CD4-positive, CD25-positive, alpha-beta regulatory T cell (primary cell): Measurements from ENCODE around the gene AARSD1. TPM values are rescaled to one million over a fixed set of nuclear protein-coding genes. Genes with fewer than 3 reads are reported as not detected.
"Not testable (repeated sequence)": the region's sequence is repeated elsewhere in the genome, so short reads cannot be mapped to it uniquely, and the experiment has no call there.

Experiments
- ATAC-seq, 2 donors: fragments of 150-1000 bp; cut with Tn5 transposase; one replicate each; pipeline ENCODE4 v1.10.0; 2021; ENCODE audit warnings: low read depth in 2 of 2, moderate number of reproducible peaks in 2 of 2, moderate library complexity in 1 of 2
- DNase-seq, 3 donors: peaks; one replicate each; pipeline versions ENCODE4 v3.0.0 to v3.0.0-alpha.2; 2012 to 2022; ENCODE audit warnings: mixed read lengths in 1 of 3
- H3K27ac ChIP-seq: one replicate; pipeline ENCODE4 v1.7.0; 2013; ENCODE audit warnings: mild to moderate bottlenecking, low read length; ENCODE audit not compliant: insufficient read depth, poor library complexity, severe bottlenecking
- H3K27me3 ChIP-seq: one replicate; pipeline ENCODE4 v1.7.0; 2013; ENCODE audit warnings: low read length; ENCODE audit not compliant: control insufficient read depth, insufficient read depth
- H3K36me3 ChIP-seq: one replicate; pipeline ENCODE4 v1.7.0; 2013; ENCODE audit warnings: mild to moderate bottlenecking, low read length, moderate library complexity; ENCODE audit not compliant: control insufficient read depth, insufficient read depth
- H3K4me1 ChIP-seq: 2 replicates; pipeline ENCODE4 v1.7.0; 2013; ENCODE audit warnings: mild to moderate bottlenecking, low read length; ENCODE audit not compliant: insufficient read depth, control insufficient read depth, poor library complexity, severe bottlenecking
- H3K4me3 ChIP-seq: one replicate; pipeline ENCODE4 v1.7.0; 2013; ENCODE audit warnings: low read depth, mild to moderate bottlenecking, low read length, moderate library complexity
- H3K9me3 ChIP-seq, 2 experiments: 1 replicate in 1 of 2; 2 replicates in 1 of 2; pipeline ENCODE4 v1.7.0; 2013; ENCODE audit warnings: low read length in 2 of 2, mild to moderate bottlenecking in 1 of 2, moderate library complexity in 1 of 2; ENCODE audit not compliant: control insufficient read depth in 2 of 2
- H3K27ac Mint-ChIP-seq, 3 donors: one replicate each; pipeline ENCODE4 v1.8.0; 2020 to 2022; ENCODE audit warnings: mild to moderate bottlenecking in 3 of 3, mixed read lengths in 3 of 3, moderate library complexity in 2 of 3
- H3K27me3 Mint-ChIP-seq: one replicate; pipeline ENCODE4 v1.8.0; 2022; ENCODE audit warnings: mild to moderate bottlenecking, mixed read lengths
- H3K36me3 Mint-ChIP-seq: one replicate; pipeline ENCODE4 v1.8.0; 2020; ENCODE audit warnings: mixed read lengths
- H3K4me1 Mint-ChIP-seq, 4 donors: one replicate each; pipeline ENCODE4 v1.8.0; 2020 to 2022; ENCODE audit warnings: mixed read lengths in 4 of 4, mild to moderate bottlenecking in 1 of 4
- H3K4me3 Mint-ChIP-seq, 4 donors: one replicate each; pipeline ENCODE4 v1.8.0; 2020 to 2022; ENCODE audit warnings: mild to moderate bottlenecking in 4 of 4, mixed read lengths in 4 of 4, moderate library complexity in 3 of 4
- H3K9me3 Mint-ChIP-seq, 7 donors: one replicate each; pipeline ENCODE4 v1.8.0; 2020 to 2022; ENCODE audit warnings: mixed read lengths in 7 of 7, mild to moderate bottlenecking in 3 of 7, moderate library complexity in 2 of 7
- polyA plus RNA-seq, 4 donors: library from polyadenylated mRNA; unstranded; fragments of 300-500 nt; fragmentation: Illumina TruSeq; gene quantifications; one replicate each; pipeline ENCODE4 v1.2.3, GENCODE V29; 2021
- total RNA-seq: library from RNA; stranded (reverse); gene quantifications from one replicate; pipeline ENCODE4 v1.2.3, GENCODE V29; 2022

Gene AARSD1
- total and polyA plus RNA-seq, 5 donors from 2014 or later: 23.2 to 48.5 (median 29.4) TPM

DNA sequence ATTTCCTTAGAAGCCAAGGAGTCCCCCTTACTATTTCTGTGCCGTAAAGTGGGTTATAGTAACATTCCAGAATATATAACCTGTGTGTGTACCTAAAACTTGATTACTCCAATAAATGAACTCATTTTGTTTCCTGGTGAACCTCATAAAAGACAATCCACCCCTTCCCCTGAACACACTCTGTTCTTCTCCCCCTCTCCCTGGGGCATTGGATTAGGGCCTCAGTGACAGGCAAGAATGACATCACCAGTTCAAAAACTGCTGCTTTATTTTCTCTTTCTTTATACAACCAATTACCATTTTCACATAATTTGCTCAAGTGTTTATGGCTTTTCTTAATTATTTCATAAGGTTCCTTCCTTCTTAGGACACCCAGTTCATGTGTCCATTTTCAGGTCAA is 17.4 kb downstream of the AARSD1 start:
- peaks cover 15% of the 10 kb centered on the region for H3K36me3 ChIP-seq
- no peak for ATAC-seq
- no peak overlapping the region for H3K27ac ChIP-seq

DNA sequence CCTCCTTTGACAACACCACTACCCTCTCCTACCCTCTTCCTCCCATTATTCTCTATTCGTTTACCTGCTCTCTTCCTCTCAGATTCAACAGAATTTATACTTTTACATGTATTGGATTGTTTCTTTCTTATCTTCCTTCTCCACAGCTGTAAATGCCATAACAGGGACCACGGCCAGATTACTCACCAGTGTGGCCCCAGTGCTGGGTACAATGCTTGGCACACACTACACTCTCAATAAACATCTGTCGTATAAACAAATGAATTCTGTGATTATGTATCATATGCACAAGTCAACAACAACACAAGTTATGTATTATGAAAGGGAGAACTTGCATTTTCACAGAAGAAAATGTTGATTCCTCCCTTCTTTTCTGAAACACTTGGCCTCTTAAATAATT is 20.0 kb downstream of the AARSD1 start:
- Mint-ChIP-seq H3K9me3 (no peaks in the 10 kb centered on the region), H3K27me3 (peaks cover 5% of the 10 kb centered on the region), H3K36me3 (peaks cover 9% of the 10 kb centered on the region), H3K4me3 (no peak overlapping the region), H3K4me1 (peaks cover 0 to 4% (median 0%) of the 10 kb centered on the region in 4 donors), H3K27ac (no peak overlapping the region)
- no peaks in the 10 kb centered on the region for H3K36me3 ChIP-seq
- H3K4me3 ChIP-seq: no peak overlapping the region
- H3K4me1 ChIP-seq: no peaks in the 10 kb centered on the region
- ATAC-seq: no peak
- DNase-seq: no peak
- H3K9me3 ChIP-seq: no peaks in the 10 kb centered on the region
- H3K27me3 ChIP-seq: peaks cover 2% of the 10 kb centered on the region
- H3K27ac ChIP-seq: no peak overlapping the region

More for the DNA sequence above, 17.4 kb downstream of the AARSD1 start:
- Histone ChIP-seq H3K4me1 (no peaks in the 10 kb centered on the region), H3K9me3 (no peaks in the 10 kb centered on the region), H3K27me3 (no peaks in the 10 kb centered on the region), H3K4me3 (no peak overlapping the region)
- H3K4me1 Mint-ChIP-seq: peaks cover 0 to 7% (median 2%) of the 10 kb centered on the region in 4 donors
- H3K36me3 Mint-ChIP-seq: peaks cover 27% of the 10 kb centered on the region
- H3K27ac Mint-ChIP-seq: no peak overlapping the region
- no peak overlapping the region for H3K4me3 Mint-ChIP-seq
- no peaks in the 10 kb centered on the region for H3K27me3 Mint-ChIP-seq
- no peaks in the 10 kb centered on the region for H3K9me3 Mint-ChIP-seq
- DNase-seq: no peak

DNA sequence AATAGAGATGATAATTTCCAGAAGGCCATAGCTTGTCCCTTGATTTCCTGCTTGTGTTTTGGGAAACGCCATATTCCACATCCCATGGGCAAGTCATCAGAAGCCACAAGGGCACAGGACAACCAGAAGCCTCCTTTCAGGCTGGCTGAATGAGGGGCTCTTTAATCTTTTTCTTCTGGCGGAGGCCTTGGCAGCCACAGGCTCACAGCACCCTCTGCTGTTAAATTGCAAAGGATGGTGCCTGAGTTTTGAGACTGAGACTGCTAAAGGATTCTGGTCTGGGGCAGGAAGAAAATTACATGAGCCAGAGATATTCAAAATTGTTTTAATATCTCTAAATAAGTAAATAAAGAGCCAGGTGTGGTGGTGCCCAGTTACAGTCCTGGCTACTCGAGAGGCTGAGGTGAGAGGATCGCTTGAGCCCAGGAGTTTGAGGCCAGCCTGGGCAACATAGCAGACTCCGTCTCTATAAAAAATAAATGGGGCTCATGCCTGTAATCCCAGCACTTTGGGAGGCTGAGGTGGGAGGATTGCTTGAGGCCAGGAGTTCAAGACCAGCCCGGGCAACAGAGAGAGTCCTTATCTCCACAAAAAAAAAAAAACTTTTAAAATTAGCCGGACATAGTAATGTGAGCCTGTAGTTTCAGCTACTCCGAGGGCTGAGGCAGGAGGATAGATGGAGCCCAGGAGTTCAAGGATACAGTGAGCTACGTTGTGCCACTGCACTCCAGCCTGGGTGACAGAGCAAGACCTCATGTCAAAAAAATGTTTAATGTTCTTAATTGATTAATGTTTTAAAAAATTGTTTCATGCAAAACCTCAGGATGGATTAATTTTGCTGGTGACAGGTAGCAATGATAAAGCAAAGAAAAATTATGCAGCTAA is 26.3 kb downstream of the AARSD1 start:
- no peak for ATAC-seq
- Histone ChIP-seq H3K36me3 (no peaks in the 10 kb centered on the region), H3K4me3 (no peak overlapping the region), H3K9me3 (no peaks in the 10 kb centered on the region), H3K27ac (no peak overlapping the region), H3K27me3 (peaks cover 2% of the 10 kb centered on the region), H3K4me1 (no peaks in the 10 kb centered on the region)
- peaks cover 12% of the 10 kb centered on the region for H3K27me3 Mint-ChIP-seq
- DNase-seq: peak in 2 of 3 donors; percentile 19 to 43
- no peak overlapping the region for H3K4me3 Mint-ChIP-seq
- no peak overlapping the region for H3K27ac Mint-ChIP-seq
- H3K9me3 Mint-ChIP-seq: peaks cover 0 to 1% (median 0%) of the 10 kb centered on the region in 7 donors
- H3K4me1 Mint-ChIP-seq: no peaks in the 10 kb centered on the region
- no peaks in the 10 kb centered on the region for H3K36me3 Mint-ChIP-seq

DNA sequence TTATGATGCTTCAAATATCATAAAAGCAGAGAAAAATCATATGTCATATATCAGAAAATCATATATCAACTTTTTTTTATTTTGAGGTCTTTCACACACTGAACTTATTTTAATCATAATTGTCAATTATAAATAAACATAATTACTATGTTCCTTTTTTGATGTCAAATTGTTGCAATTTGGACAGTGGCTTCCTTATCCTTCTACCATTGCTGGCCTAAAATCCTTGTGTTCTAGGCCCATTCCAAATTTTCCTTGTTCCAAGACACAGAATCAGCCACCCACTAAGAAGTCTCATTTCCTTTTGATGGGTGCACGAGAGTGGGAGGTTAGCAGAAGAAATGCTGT is 34.8 kb downstream of the AARSD1 start:
- Histone ChIP-seq H3K36me3 (no peaks in the 10 kb centered on the region), H3K9me3 (no peaks in the 10 kb centered on the region), H3K4me1 (no peaks in the 10 kb centered on the region), H3K4me3 (no peak overlapping the region), H3K27me3 (peaks cover 1% of the 10 kb centered on the region), H3K27ac (no peak overlapping the region)
- Mint-ChIP-seq H3K4me1 (peaks cover 0 to 2% (median 0%) of the 10 kb centered on the region in 4 donors), H3K27ac (no peak overlapping the region), H3K9me3 (no peaks in the 10 kb centered on the region), H3K36me3 (no peaks in the 10 kb centered on the region), H3K27me3 (peaks cover 7% of the 10 kb centered on the region), H3K4me3 (no peak overlapping the region)
- DNase-seq: no peak
- no peak for ATAC-seq

DNA sequence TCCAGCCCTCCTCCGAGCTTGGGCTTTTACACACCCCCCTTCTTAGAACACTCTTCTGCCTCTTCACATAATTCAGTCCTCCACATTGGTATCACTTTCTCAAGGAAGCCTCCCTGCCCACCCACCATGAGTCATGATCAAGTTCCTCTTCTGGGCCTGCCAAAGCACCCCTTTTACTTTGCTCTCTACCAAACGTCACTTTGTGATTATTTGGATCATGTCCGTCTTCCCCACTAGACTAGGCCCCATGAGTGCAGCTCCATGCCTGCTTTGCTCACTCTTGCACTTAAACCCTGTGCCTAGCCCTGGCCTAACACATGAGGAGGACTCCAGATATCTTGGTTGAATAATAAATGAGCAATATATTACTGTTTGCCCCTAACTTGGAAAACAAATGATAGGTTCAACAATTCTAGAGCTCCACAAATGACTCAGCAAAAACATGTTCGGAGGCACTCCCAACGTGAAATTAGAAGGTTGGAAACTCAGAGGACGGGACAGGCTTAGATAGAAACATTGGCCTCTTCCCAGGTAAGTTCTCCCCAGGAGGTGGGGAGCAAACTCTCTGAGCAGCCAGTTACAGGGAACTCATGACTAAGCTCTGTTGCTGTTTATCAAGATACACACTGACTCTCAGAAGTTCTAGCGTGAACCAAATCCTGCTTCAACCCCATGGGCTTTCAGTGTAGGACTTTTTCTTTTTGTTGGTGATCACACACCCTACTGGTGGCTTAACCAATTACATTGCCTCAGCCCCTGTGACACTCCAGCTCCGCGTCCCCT is 35.3 kb downstream of the AARSD1 start:
- no peak overlapping the region for H3K4me3 ChIP-seq
- DNase-seq: peak in 1 of 3 donors; percentile 71
- no peaks in the 10 kb centered on the region for H3K36me3 ChIP-seq
- Mint-ChIP-seq H3K4me1 (peaks cover 0 to 2% (median 0%) of the 10 kb centered on the region in 4 donors), H3K27me3 (peaks cover 7% of the 10 kb centered on the region), H3K27ac (no peak overlapping the region), H3K36me3 (no peaks in the 10 kb centered on the region), H3K4me3 (no peak overlapping the region), H3K9me3 (no peaks in the 10 kb centered on the region)
- H3K9me3 ChIP-seq: no peaks in the 10 kb centered on the region
- peaks cover 1% of the 10 kb centered on the region for H3K27me3 ChIP-seq
- H3K27ac ChIP-seq: no peak overlapping the region
- no peaks in the 10 kb centered on the region for H3K4me1 ChIP-seq
- peak in 1 of 2 donors; percentile 40 for ATAC-seq

DNA sequence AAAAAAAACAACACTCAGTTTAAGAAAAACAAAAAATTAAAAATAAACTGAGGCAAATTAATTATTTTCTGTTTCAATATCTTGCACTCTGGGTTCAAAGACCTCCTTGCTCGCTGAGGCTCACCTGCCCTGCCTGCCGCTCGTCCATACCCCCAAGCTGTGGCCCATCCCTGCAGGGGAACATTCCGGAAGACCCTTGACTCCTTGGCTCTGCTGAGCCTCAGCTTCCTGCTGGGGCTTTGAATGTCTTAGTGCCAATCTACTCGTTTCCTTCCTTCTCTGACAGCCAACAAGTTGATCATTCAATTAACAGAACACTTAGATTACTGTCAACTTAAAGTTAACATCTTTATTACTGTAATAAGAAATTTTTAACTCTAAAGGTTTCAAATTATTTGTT is 39.4 kb downstream of the AARSD1 start:
- no peak overlapping the region for H3K4me3 Mint-ChIP-seq
- Histone ChIP-seq H3K36me3 (no peaks in the 10 kb centered on the region), H3K4me3 (no peak overlapping the region), H3K9me3 (no peaks in the 10 kb centered on the region), H3K4me1 (no peaks in the 10 kb centered on the region), H3K27me3 (peaks cover 9% of the 10 kb centered on the region), H3K27ac (no peak overlapping the region)
- ATAC-seq: no peak
- H3K27ac Mint-ChIP-seq: no peak overlapping the region
- peaks cover 32% of the 10 kb centered on the region for H3K27me3 Mint-ChIP-seq
- peaks cover 0 to 2% (median 0%) of the 10 kb centered on the region in 4 donors for H3K4me1 Mint-ChIP-seq
- no peaks in the 10 kb centered on the region for H3K9me3 Mint-ChIP-seq
- DNase-seq: no peak
- no peaks in the 10 kb centered on the region for H3K36me3 Mint-ChIP-seq

DNA sequence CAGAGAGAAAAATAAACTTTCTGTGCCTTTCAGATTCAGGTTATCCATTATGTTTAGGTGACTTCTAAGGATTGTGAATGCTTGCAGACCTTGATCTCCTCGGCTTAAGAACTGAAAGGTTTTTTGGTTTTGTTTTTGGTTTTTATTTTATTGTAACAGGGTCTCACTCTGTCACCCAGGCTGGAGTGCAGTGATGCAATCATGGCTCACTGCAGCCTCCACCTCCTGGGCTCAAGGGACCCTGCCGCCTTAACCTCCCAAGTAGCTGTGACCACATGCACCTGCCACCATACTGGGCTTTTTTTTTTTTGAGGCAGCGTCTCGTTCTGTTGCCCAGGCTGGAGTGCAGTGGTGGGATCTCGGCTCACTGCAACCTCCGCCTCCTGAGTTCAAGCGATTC is 40.8 kb downstream of the AARSD1 start:
- not testable (repeated sequence) for H3K4me3 ChIP-seq, DNase-seq, H3K36me3 Mint-ChIP-seq, H3K36me3 ChIP-seq, H3K9me3 Mint-ChIP-seq, H3K4me1 Mint-ChIP-seq, H3K27me3 ChIP-seq, H3K27ac ChIP-seq, H3K4me1 ChIP-seq, H3K27ac Mint-ChIP-seq, ATAC-seq, H3K9me3 ChIP-seq, H3K4me3 Mint-ChIP-seq
- peaks cover 34% of the 10 kb centered on the region for H3K27me3 Mint-ChIP-seq
